Measurements from ENCODE around the gene LTV1. TPM values are rescaled to one million over a fixed set of nuclear protein-coding genes. Genes with fewer than 3 reads are reported as not detected.

Gene LTV1
- total and polyA plus RNA-seq, 9 of the 15 experiments (the other 6 are each of a cell fraction or from before 2014, with no cell fraction given), result 57.9 to 162 (median 119) TPM

DNA sequence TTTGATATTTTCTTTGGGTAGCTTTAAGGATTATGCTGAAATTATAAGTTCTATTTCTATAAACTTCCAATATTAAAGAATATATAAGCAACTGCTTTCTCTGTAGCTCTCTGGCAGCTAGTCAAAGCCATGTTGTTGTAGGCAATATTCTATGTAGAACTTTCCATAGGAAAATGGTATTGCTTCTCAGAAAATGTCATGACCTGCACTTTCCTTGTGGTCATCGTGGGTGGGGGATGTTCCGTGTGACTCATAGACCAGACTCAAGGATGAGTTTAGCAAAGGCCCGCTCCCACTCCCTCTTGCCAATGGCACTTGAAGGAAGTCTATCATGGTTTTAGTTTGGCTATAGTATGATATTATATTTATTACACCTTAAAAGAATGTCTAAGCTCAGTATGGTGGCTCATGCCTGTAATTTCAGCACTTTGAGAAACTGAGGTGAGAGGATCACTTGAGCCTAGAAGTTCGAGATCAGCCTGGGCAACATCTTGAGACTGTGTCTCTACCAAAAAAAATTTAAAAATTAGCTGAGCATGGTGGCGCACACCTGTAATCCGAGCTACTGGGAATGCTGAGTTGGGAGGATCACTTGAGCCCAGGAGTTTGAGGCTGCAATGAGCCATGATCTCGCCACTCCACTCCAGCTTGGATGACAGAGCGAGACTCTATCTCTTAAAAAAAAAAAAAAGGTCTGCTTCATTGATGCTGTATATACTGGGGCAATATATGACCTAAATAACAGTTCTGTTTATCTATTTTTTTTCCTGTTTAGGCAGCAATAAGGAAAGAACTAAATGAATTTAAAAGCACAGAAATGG is 36.6 kb upstream of the LTV1 start (continued):
- TF ChIP-seq, protein P1, sequence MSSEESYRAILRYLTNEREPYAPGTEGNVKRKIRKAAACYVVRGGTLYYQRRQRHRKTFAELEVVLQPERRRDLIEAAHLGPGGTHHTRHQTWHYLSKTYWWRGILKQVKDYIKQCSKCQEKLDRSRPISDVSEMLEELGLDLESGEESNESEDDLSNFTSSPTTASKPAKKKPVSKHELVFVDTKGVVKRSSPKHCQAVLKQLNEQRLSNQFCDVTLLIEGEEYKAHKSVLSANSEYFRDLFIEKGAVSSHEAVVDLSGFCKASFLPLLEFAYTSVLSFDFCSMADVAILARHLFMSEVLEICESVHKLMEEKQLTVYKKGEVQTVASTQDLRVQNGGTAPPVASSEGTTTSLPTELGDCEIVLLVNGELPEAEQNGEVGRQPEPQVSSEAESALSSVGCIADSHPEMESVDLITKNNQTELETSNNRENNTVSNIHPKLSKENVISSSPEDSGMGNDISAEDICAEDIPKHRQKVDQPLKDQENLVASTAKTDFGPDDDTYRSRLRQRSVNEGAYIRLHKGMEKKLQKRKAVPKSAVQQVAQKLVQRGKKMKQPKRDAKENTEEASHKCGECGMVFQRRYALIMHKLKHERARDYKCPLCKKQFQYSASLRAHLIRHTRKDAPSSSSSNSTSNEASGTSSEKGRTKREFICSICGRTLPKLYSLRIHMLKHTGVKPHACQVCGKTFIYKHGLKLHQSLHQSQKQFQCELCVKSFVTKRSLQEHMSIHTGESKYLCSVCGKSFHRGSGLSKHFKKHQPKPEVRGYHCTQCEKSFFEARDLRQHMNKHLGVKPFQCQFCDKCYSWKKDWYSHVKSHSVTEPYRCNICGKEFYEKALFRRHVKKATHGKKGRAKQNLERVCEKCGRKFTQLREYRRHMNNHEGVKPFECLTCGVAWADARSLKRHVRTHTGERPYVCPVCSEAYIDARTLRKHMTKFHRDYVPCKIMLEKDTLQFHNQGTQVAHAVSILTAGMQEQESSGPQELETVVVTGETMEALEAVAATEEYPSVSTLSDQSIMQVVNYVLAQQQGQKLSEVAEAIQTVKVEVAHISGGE (CRISPR knock-in tag; IDR thresholded peaks at IDR 0.05), result peak in 1 of 3 experiments; percentile 65; a peak in 2 of 6 replicates
- TF ChIP-seq NR2C2 (CRISPR knock-in tag; IDR thresholded peaks at IDR 0.05), result no peak
- peak; percentile 70; the same call in 1 of the 2 replicates for TF ChIP-seq NR2C2 (tag; IDR thresholded peaks at IDR 0.05)
- TF ChIP-seq SMARCC2 (IDR thresholded peaks at IDR 0.05; ENCODE audit: low read depth), result peak; percentile 96
- TF ChIP-seq, protein P2, sequence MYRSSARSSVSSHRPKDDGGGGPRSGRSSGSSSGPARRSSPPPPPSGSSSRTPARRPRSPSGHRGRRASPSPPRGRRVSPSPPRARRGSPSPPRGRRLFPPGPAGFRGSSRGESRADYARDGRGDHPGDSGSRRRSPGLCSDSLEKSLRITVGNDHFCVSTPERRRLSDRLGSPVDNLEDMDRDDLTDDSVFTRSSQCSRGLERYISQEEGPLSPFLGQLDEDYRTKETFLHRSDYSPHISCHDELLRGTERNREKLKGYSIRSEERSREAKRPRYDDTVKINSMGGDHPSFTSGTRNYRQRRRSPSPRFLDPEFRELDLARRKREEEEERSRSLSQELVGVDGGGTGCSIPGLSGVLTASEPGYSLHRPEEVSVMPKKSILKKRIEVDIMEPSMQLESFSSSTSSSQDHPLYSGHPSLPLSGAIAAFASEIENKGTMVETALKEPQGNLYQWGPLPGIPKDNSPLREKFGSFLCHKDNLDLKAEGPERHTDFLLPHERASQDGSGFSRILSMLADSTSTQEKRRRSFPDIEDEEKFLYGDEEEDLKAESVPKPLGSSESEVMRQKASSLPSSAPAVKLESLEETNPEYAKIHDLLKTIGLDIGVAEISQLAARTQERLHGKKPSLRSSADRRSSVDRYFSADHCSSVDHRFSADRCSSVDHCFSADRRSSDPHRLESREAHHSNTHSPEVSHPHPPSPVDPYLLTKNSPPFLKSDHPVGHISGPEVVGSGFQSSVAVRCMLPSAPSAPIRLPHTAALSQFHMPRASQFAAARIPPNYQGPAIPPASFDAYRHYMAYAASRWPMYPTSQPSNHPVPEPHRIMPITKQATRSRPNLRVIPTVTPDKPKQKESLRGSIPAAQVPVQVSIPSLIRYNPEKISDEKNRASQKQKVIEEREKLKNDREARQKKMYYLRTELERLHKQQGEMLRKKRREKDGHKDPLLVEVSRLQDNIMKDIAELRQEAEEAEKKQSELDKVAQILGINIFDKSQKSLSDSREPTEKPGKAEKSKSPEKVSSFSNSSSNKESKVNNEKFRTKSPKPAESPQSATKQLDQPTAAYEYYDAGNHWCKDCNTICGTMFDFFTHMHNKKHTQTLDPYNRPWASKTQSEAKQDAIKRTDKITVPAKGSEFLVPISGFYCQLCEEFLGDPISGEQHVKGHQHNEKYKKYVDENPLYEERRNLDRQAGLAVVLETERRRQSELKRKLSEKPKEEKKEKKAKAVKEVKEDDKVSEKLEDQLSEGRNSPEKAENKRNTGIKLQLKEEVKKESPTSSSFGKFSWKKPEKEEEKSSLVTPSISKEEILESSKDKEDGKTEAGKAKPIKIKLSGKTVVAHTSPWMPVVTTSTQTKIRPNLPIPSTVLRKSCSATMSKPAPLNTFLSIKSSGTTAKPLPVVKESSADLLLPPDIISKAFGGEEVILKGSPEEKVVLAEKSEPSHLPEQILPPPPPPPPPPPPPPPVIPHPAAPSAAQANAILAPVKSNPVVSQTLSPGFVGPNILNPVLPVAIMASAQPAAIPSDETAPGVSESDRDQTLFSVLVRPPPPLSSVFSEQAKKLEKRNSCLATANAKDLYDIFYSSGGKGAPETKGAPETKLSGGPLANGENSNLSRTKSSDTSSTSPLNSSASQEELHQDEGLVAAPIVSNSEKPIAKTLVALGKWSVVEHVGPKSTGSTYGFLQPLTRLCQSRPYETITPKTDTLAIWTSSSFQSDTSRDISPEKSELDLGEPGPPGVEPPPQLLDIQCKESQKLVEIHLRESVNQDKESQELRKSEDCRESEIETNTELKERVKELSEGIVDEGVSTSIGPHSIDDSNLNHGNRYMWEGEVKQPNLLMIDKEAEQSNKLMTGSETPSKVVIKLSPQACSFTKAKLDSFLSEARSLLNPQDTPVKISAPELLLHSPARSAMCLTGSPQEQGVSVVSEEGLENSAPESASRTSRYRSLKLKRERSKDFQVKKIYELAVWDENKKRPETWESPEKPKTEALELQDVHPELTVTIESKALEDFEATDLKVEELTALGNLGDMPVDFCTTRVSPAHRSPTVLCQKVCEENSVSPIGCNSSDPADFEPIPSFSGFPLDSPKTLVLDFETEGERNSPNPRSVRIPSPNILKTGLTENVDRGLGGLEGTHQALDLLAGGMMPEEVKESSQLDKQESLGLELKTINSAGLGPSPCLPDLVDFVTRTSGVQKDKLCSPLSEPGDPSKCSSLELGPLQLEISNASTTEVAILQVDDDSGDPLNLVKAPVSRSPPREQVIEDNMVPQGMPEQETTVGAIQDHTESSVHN (IDR thresholded peaks at IDR 0.05; ENCODE audit: borderline replicate concordance in 1 of 2, low read depth in 1 of 2), result peak; percentile 64 to 92; a peak in 2 of 4 replicates
- 0 out of 2 replicates have a peak, but pooled peaks have one; percentile 40 for TF ChIP-seq GATAD2B (IDR thresholded peaks at IDR 0.05; ENCODE audit: borderline replicate concordance)
- TF ChIP-seq, protein P3, sequence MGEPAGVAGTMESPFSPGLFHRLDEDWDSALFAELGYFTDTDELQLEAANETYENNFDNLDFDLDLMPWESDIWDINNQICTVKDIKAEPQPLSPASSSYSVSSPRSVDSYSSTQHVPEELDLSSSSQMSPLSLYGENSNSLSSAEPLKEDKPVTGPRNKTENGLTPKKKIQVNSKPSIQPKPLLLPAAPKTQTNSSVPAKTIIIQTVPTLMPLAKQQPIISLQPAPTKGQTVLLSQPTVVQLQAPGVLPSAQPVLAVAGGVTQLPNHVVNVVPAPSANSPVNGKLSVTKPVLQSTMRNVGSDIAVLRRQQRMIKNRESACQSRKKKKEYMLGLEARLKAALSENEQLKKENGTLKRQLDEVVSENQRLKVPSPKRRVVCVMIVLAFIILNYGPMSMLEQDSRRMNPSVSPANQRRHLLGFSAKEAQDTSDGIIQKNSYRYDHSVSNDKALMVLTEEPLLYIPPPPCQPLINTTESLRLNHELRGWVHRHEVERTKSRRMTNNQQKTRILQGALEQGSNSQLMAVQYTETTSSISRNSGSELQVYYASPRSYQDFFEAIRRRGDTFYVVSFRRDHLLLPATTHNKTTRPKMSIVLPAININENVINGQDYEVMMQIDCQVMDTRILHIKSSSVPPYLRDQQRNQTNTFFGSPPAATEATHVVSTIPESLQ (CRISPR knock-in tag; IDR thresholded peaks at IDR 0.05), result no peak
- 0 out of 2 replicates have a peak, but pooled peaks have one; percentile 46 for TF ChIP-seq NR4A1 (CRISPR knock-in tag; IDR thresholded peaks at IDR 0.05)
- TF ChIP-seq NR4A1 (tag; IDR thresholded peaks at IDR 0.05), result peak; percentile 91; the same call in 1 of the 2 replicates
- no peak for TF ChIP-seq ATF1 (CRISPR knock-in tag; IDR thresholded peaks at IDR 0.05)
- peak; percentile 72 for TF ChIP-seq ATF1 (tag; IDR thresholded peaks at IDR 0.05)
